Stimulated activated CD4-positive, alpha-beta T cell treated with anti-CD3 and anti-CD28 coated beads, Interleukin-15, amount 100 ng/mL, for 1 hour (primary cell): ENCODE measurements around the gene DTX3.
"Not testable (repeated sequence)": the region's sequence is repeated elsewhere in the genome, so short reads cannot be mapped to it uniquely, and the experiment has no call there.

ENCODE experiments used
- DNase-seq, 2 donors: peaks; one replicate each; pipeline ENCODE4 v3.0.0-alpha.2; 2020; ENCODE audit warnings: low read depth in 1 of 2, low spot score in 1 of 2

DTX3 gene

GRCh38 chr12:57631566-57632072 is 27.0 kb downstream of the DTX3 start:
- no peak for DNase-seq

GRCh38 chr12:57632073-57632957 is 27.7 kb downstream of the DTX3 start:
- no peak for DNase-seq

- peak; percentile 37 to 57 for DNase-seq
These were observed 28.6 kb downstream of the DTX3 start, which contains the start of gene B4GALNT1 for GRCh38 chr12:57632958-57633840. B4GALNT1 (minus strand) TSS chr12:57633201; CDS start chr12:57632132, 1,069 bp downstream.

GRCh38 chr12:57636731-57637130 is 32.1 kb downstream of the DTX3 start:
- DNase-seq: not testable (repeated sequence)

GRCh38 chr12:57637364-57637763 is 32.7 kb downstream of the DTX3 start:
- DNase-seq: no peak

- DNase-seq: no peak
These were observed 33.5 kb downstream of the DTX3 start for GRCh38 chr12:57638096-57638495.

- no peak for DNase-seq
These were observed 35.8 kb downstream of the DTX3 start for GRCh38 chr12:57640175-57641042.

- no peak for DNase-seq
These were observed 37.2 kb downstream of the DTX3 start for GRCh38 chr12:57641699-57642442.

GRCh38 chr12:57645990-57646658 is 41.5 kb downstream of the DTX3 start:
- not testable (repeated sequence) for DNase-seq

GRCh38 chr12:57646659-57647049 is 42.0 kb downstream of the DTX3 start:
- DNase-seq: not testable (repeated sequence)

GRCh38 chr12:57654042-57654441 is 49.4 kb downstream of the DTX3 start:
- no peak for DNase-seq

- no peak for DNase-seq
These were observed 51.1 kb downstream of the DTX3 start for GRCh38 chr12:57655541-57656240.

GRCh38 chr12:57656408-57656807 is 51.8 kb downstream of the DTX3 start:
- DNase-seq: not testable (repeated sequence)

GRCh38 chr12:57657744-57658143 is 53.1 kb downstream of the DTX3 start:
- DNase-seq: no peak

- no peak for DNase-seq
These were observed 54.3 kb downstream of the DTX3 start for GRCh38 chr12:57658890-57659289.
